PFSK-1 (cell line): ENCODE results near the gene METAP1.

Source experiments
- FOXP2 ChIP-seq: optimal IDR thresholded peaks from 2 replicates; pipeline ENCODE3; 2011; ENCODE audit warnings: borderline replicate concordance, control low read depth, inconsistent platforms; ENCODE audit not compliant: insufficient read depth; ENCODE audit errors: extremely low read length, extremely low read depth
- POLR2AphosphoS5 ChIP-seq: IDR thresholded peaks from 2 replicates; pipeline ENCODE4 v1.6.1; 2012; ENCODE audit warnings: low read depth, mild to moderate bottlenecking, control low read depth, low read length, moderate library complexity
- SIN3A ChIP-seq: IDR thresholded peaks from 2 replicates; pipeline ENCODE4 v1.6.1; 2012; ENCODE audit warnings: mild to moderate bottlenecking, low read length, moderate library complexity, borderline replicate concordance; ENCODE audit not compliant: insufficient read depth
- TAF1 ChIP-seq: IDR thresholded peaks from 2 replicates; pipeline ENCODE4 v1.6.1; 2012; ENCODE audit warnings: low read length, control low read depth, borderline replicate concordance; ENCODE audit not compliant: insufficient read depth
- TF ChIP-seq, protein P1 (sequence below), 2 experiments: IDR thresholded peaks; 2 replicates each; pipeline versions ENCODE4 v1.6.1 to v1.8.0; 2011 to 2012; ENCODE audit warnings: low read depth in 2 of 2, low read length in 2 of 2, control low read depth in 1 of 2, inconsistent platforms in 1 of 2, mild to moderate bottlenecking in 1 of 2, moderate library complexity in 1 of 2; ENCODE audit not compliant: insufficient read depth in 1 of 2

METAP1 gene

DNA sequence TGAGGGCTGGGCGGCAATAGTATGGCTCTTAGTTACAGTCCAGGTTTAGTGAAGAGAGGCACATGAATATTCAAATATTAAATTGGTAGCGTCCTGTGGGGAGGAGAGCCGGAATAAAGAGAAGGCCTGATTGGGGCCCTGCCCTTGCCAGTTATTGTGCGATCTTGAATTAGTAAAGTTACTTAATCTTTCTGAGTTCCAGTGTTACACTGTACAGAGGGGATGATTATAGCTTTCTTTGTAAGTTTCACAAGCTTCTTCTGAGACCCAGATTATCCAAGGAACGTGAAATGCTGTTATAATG is 1.2 kb downstream of the METAP1 start:
- no peak for TF ChIP-seq TAF1
- TF ChIP-seq POLR2AphosphoS5: no peak
- TF ChIP-seq SIN3A: no peak
- TF ChIP-seq FOXP2: no peak
- TF ChIP-seq, protein P1, sequence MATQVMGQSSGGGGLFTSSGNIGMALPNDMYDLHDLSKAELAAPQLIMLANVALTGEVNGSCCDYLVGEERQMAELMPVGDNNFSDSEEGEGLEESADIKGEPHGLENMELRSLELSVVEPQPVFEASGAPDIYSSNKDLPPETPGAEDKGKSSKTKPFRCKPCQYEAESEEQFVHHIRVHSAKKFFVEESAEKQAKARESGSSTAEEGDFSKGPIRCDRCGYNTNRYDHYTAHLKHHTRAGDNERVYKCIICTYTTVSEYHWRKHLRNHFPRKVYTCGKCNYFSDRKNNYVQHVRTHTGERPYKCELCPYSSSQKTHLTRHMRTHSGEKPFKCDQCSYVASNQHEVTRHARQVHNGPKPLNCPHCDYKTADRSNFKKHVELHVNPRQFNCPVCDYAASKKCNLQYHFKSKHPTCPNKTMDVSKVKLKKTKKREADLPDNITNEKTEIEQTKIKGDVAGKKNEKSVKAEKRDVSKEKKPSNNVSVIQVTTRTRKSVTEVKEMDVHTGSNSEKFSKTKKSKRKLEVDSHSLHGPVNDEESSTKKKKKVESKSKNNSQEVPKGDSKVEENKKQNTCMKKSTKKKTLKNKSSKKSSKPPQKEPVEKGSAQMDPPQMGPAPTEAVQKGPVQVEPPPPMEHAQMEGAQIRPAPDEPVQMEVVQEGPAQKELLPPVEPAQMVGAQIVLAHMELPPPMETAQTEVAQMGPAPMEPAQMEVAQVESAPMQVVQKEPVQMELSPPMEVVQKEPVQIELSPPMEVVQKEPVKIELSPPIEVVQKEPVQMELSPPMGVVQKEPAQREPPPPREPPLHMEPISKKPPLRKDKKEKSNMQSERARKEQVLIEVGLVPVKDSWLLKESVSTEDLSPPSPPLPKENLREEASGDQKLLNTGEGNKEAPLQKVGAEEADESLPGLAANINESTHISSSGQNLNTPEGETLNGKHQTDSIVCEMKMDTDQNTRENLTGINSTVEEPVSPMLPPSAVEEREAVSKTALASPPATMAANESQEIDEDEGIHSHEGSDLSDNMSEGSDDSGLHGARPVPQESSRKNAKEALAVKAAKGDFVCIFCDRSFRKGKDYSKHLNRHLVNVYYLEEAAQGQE (IDR thresholded peaks at IDR 0.05; ENCODE audit: insufficient read depth in 1 of 2, low read depth in 2 of 2, low read length in 2 of 2): no peak

DNA sequence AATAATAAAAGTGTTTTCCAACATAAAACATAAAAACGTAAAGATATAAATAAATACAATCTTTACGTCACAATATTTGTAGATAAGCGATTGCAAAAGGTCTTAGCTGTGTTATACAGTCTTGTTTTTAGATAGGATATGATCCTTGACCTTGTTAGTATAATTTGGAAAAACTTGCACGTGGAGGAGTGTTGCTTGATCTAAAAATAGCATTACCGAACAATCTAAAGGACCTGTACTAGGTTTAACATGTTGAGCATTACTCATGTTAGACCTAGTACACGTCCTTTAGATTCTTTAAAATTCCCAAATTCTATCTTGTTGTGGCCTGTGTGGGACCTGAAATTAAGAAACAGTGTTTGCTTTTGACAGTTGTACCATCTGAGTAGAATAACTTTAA is 1.6 kb downstream of the METAP1 start:
- no peak for TF ChIP-seq SIN3A
- TF ChIP-seq POLR2AphosphoS5: no peak
- TF ChIP-seq, protein P1 (IDR thresholded peaks at IDR 0.05; ENCODE audit: insufficient read depth in 1 of 2, low read depth in 2 of 2, low read length in 2 of 2): no peak
- no peak for TF ChIP-seq TAF1

DNA sequence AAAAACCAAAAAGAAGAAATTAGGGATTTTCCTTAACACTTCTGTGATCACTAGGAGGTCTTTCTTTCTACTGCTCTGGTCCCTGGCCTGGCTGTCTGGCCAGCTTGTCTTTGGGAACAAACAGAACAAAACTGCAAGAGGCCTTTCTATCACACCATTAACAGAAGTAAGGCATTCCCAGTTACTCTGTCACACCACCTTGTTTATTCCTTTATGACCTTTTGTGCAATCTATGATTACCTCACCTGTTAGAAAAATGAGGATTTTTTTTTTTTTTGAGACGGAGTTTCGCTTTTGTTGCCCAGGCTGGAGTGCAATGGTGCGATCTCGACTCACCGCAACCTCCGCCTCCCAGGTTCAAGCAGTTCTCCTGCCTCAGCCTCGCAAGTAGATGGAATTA is 3.0 kb downstream of the METAP1 start:
- TF ChIP-seq POLR2AphosphoS5: no peak
- TF ChIP-seq TAF1: no peak
- TF ChIP-seq FOXP2: no peak
- TF ChIP-seq SIN3A: no peak
- TF ChIP-seq, protein P1 (IDR thresholded peaks at IDR 0.05; ENCODE audit: insufficient read depth in 1 of 2, low read depth in 2 of 2, low read length in 2 of 2): no peak

DNA sequence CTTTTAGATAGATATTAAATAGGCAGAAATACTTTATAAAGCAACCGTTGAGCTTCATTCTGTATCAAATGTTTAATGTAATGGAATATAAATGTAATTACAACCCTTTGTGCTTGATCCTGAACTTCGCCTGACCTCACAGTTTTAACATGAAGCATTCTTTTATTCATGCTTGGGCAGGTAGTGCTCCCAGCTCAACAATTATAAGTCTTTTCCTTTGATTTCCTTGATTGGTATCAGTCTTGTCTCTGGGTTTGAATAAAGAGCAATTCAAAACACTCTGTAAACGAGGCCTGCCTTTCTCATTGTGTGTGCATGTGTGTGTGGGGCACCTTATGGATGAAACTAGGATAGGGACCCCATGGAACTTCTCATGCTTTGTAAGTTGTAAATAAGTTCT is 6.8 kb downstream of the METAP1 start:
- no peak for TF ChIP-seq TAF1
- no peak for TF ChIP-seq FOXP2
- TF ChIP-seq, protein P1 (IDR thresholded peaks at IDR 0.05; ENCODE audit: insufficient read depth in 1 of 2, low read depth in 2 of 2, low read length in 2 of 2): no peak
- TF ChIP-seq SIN3A: no peak
- TF ChIP-seq POLR2AphosphoS5: no peak

DNA sequence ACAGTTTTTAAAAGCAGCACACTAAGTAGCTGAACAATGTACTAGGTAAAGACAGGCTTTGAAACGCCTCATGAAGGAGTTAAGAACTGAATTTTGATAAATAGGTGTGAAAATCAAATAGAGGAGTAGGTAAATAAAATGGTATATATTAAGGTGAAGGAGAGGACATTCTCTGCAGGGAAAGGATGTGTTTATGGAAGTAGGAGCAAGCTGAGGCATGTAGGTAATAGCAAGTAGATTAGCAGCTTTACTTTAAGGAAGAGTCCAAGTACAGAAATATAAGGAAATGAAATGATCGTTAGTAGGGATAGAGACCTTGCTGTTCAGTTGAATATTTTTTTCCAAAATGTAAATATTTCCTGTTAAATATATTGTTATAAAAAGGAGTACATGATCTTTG is 12.5 kb downstream of the METAP1 start:
- TF ChIP-seq POLR2AphosphoS5 (no peak), TAF1 (no peak), FOXP2 (no peak), SIN3A (no peak)
- TF ChIP-seq, protein P1 (IDR thresholded peaks at IDR 0.05; ENCODE audit: insufficient read depth in 1 of 2, low read depth in 2 of 2, low read length in 2 of 2): no peak
